Heart left ventricle (tissue), 16 donors: ENCODE results near the gene MRPL50. TPM values are rescaled to one million over a fixed set of nuclear protein-coding genes. Genes with fewer than 3 reads are reported as not detected.
A peak's percentile ranks its signal among the peaks of the same experiment; 100 is the strongest.

Experiments used
- ATAC-seq, 4 donors: fragments of 200-7000 bp; cut with Tn5 transposase; one replicate each; pipeline ENCODE4 v1.9.1; 2020 to 2022; ENCODE audit warnings: moderate library complexity in 4 of 4, mild to moderate bottlenecking in 3 of 4, moderate number of reproducible peaks in 1 of 4
- DNase-seq, 5 donors: peaks; one replicate each; pipeline ENCODE4 v3.0.0-alpha.2; 2020
- H3K27ac ChIP-seq, 12 donors: fragments of 200-600 bp; sonication (generic) in 4 of 12; one replicate each; pipeline versions ENCODE4 v1.5.0 to v1.8.0; 2016 to 2022; ENCODE audit warnings: mild to moderate bottlenecking in 2 of 12
- H3K27me3 ChIP-seq, 9 donors: fragments of 200-600 bp; sonication (generic) in 2 of 9; one replicate each; pipeline versions ENCODE4 v1.5.1 to v1.8.0; 2016 to 2022; ENCODE audit warnings: mild to moderate bottlenecking in 3 of 9
- H3K36me3 ChIP-seq, 9 donors: fragments of 200-600 bp; sonication (generic) in 2 of 9; one replicate each; pipeline versions ENCODE4 v1.5.0 to v1.8.0; 2018 to 2022; ENCODE audit warnings: mild to moderate bottlenecking in 2 of 9
- H3K4me1 ChIP-seq, 12 donors: fragments of 200-600 bp; sonication (generic) in 4 of 12; one replicate each; pipeline versions ENCODE4 v1.5.0 to v1.8.0; 2016 to 2022; ENCODE audit warnings: mild to moderate bottlenecking in 3 of 12
- H3K4me3 ChIP-seq, 12 donors: fragments of 200-600 bp; sonication (generic) in 4 of 12; one replicate each; pipeline versions ENCODE4 v1.5.0 to v1.8.0; 2017 to 2022; ENCODE audit warnings: mild to moderate bottlenecking in 9 of 12, moderate library complexity in 4 of 12
- H3K9me3 ChIP-seq, 12 donors: fragments of 200-600 bp; sonication (generic) in 4 of 12; one replicate each; pipeline versions ENCODE4 v1.5.0 to v1.8.0; 2016 to 2022; ENCODE audit warnings: mild to moderate bottlenecking in 1 of 12
- POLR2A ChIP-seq, 2 donors: fragments of 450-650 bp; IDR thresholded peaks; one replicate each; pipeline ENCODE4 v1.6.1; 2017; ENCODE audit warnings: antibody characterized with exemption in 2 of 2, mild to moderate bottlenecking in 2 of 2, moderate library complexity in 2 of 2
- WGBS, 4 donors: extraction: QIAGEN DNeasy Blood & Tissue Kit in 2 of 4; methylation state at CpG; one replicate each; pipeline versions ENCODE4 v1.1.5 to v1.1.7; 2013 to 2018; 5-methylcytosine and 5-hydroxymethylcytosine counted together
- intact Hi-C, 10 donors: fragments of 100-400 bp; cut with DNase I; formaldehyde crosslinking; loops; one replicate each; pipeline versions ENCODE4 v1.11.1 to v1.14.2; 2022
- long read RNA-seq, 3 donors: library from polyadenylated mRNA; unstranded; transcript quantifications; one replicate each; pipeline ENCODE4 v2.0.0, GENCODE V29; 2020 to 2021
- polyA plus RNA-seq, 2 donors: library from polyadenylated mRNA; stranded (reverse); fragments of 200-250 nt; gene quantifications; one replicate each; pipeline ENCODE4 v1.2.3, GENCODE V29; 2013
- total RNA-seq, 9 donors: library from RNA; depleted of rRNA in 2 of 9; stranded (reverse); fragments of >200 nt in 2 of 9; fragmentation: NEBNext Ultra II Directional in 3 of 9; extraction: Animal tissue kit (Norgen Biotek cat#: 25700) in 3 of 9; gene quantifications; one replicate each; pipeline versions ENCODE4 v1.1.0 to v1.2.4, GENCODE V29; 2016 to 2023
- TF ChIP-seq, protein P1 (sequence below), 12 donors: fragments of 200-600 bp; sonication (generic) in 4 of 12; IDR thresholded peaks; one replicate each; pipeline versions ENCODE4 v1.5.0 to v1.8.0; 2018 to 2022; ENCODE audit warnings: antibody characterized with exemption in 12 of 12, mild to moderate bottlenecking in 5 of 12
- donor health status: ischemic (EF 13 %, LVEDD 7.1; RV severe dilation, severe dysfunction).
- donor health status: healthy with polysubstance abuse.
- donor health status: DM: no; HTN: yes; CAD: no.
- donor health status: DM: no; HTN: no; CAD: no.
- donor health status: ischemic (EF 25% LVEDD 6.9; RV normal size, moderate dysfunction).
- donor health status: ischemic (EF 25% LVEDD 5.7; RV mildly dilated, moderate dysfunction).
- donor health status: healthy.
- donor health status: DM: yes; HTN: yes; CAD: no.
- donor health status: ischemic (EF 35%, LVEDD 5.7; RV mildly dilated, moderate dysfunction).
- donor health status: nonischemic (EF 11% LVEDD 7.7; RV severe dilation, severe dysfunction).
- donor health status: DM: yes; HTN: yes; CAD: no.
- donor health status: PGD.
- donor health status: ischemic (EF 29% LVEDD 5.4; RV normal size, mild dysfunction).
- donor health status: nonischemic (EF 23%, LVEDD 6.1; RV moderate dilation, normal function).

MRPL50 gene
- total RNA-seq (10 to 100 TPM; 12.3 to 18.3 (median 15.6) TPM), polyA plus RNA-seq (10 to 100 TPM; 14.1 to 15.2 TPM)
- long read RNA-seq, donor 1, transcript MRPL50-201 (2 exons, 3,332 nt): major isoform, 38 of 39 reads
- long read RNA-seq, donor 1, partial matches to known transcripts: 0 of 39 reads
- long read RNA-seq, donor 1, other reads (novel, unspliced or antisense): 1 of 39 reads
- long read RNA-seq, donor 2, transcript MRPL50-201 (2 exons, 3,332 nt): major isoform, 101 of 106 reads
- long read RNA-seq, donor 2, partial matches to known transcripts: 5 of 106 reads
- long read RNA-seq, donor 2, other reads (novel, unspliced or antisense): 0 of 106 reads
- long read RNA-seq, donor 3, transcript MRPL50-201 (2 exons, 3,332 nt): major isoform, 34 of 36 reads
- long read RNA-seq, donor 3, partial matches to known transcripts: 0 of 36 reads
- long read RNA-seq, donor 3, other reads (novel, unspliced or antisense): 2 of 36 reads

DNA sequence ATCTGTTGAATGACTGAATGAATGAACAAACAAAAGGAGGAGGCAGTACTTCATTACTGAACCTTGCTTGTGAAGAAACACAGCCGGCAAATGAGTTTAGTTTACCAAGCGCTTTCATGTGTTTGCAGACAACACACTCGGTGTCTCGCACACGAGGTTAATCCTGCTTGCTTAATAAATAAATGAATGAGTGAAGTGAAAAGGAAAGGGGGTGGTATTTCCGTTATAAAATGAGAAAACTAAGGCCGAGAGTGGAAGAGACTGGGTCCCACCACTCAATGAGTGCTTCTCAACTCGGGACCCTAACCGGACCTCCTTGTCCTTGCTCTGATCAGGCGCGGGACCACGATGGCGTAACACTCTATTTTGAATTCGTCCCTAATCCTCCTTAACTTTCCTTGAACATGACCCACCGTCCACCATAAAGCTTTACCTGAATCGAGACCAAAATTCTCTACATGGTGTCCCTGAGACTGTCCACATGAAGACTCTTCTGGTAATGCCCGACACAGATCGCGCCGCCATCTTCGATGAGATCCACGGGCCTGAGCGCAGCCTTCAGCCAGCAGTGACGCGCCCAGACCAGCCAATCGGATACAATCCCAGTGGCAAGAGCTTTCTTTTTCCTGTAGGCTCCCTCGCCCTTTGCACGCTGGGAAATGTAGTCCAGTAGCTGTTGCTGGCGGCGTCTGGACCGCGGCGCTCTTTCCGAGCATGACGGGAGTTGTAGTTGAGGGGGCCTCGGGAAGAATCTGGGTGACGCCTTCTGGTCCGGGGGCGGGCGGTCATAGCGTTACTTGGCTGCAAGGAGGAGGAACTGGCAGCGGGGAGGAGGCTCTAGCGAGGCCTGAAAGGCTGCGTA is at the start of gene MRPL50, which contains the start of gene ZNF189:
Gene MRPL50 (minus strand): TSS at position 551 of the 862 bp plus-strand sequence. CDS start 26 bp downstream, at position 525.
Gene ZNF189 (plus strand): TSS at position 784 of the 862 bp plus-strand sequence. CDS start 306 bp downstream, outside the sequence.
- DNase-seq (peak; percentile 97 to 99 (median 99)), ATAC-seq (peak; percentile 96 to 99 (median 98))
- Histone ChIP-seq H3K27me3 (no peaks in the 10 kb centered on the region), H3K9me3 (peaks cover 0 to 29% (median 3%) of the 10 kb centered on the region in 12 donors), H3K36me3 (peaks cover 3 to 43% (median 33%) of the 10 kb centered on the region in 9 donors), H3K27ac (peak within 1 kb of the TSS; percentile 82 to 95 (median 91)), H3K4me3 (peak within 1 kb of the TSS; percentile 37 to 86 (median 77)), H3K4me1 (peaks cover 10 to 57% (median 34%) of the 10 kb centered on the region in 12 donors)
- 0 to 1% (median 0%) methylated on average over 41 to 44 of the region's 44 CpGs for WGBS, 4 donors
- peak in 1 of 2 donors; percentile 82 for TF ChIP-seq POLR2A (IDR thresholded peaks at IDR 0.05)
- TF ChIP-seq, protein P1, sequence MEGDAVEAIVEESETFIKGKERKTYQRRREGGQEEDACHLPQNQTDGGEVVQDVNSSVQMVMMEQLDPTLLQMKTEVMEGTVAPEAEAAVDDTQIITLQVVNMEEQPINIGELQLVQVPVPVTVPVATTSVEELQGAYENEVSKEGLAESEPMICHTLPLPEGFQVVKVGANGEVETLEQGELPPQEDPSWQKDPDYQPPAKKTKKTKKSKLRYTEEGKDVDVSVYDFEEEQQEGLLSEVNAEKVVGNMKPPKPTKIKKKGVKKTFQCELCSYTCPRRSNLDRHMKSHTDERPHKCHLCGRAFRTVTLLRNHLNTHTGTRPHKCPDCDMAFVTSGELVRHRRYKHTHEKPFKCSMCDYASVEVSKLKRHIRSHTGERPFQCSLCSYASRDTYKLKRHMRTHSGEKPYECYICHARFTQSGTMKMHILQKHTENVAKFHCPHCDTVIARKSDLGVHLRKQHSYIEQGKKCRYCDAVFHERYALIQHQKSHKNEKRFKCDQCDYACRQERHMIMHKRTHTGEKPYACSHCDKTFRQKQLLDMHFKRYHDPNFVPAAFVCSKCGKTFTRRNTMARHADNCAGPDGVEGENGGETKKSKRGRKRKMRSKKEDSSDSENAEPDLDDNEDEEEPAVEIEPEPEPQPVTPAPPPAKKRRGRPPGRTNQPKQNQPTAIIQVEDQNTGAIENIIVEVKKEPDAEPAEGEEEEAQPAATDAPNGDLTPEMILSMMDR (IDR thresholded peaks at IDR 0.05): no peak
- intact Hi-C loops: loop anchor here in 7 of 10 donors (2.0 to 10.0 kb wide), 7 partner anchors 47 to 1303 kb away; partner anchors contain the start of genes RNF20 (in 4 of the 7), ERP44 (in 1 of the 7) and INVS (in 1 of the 7)

DNA sequence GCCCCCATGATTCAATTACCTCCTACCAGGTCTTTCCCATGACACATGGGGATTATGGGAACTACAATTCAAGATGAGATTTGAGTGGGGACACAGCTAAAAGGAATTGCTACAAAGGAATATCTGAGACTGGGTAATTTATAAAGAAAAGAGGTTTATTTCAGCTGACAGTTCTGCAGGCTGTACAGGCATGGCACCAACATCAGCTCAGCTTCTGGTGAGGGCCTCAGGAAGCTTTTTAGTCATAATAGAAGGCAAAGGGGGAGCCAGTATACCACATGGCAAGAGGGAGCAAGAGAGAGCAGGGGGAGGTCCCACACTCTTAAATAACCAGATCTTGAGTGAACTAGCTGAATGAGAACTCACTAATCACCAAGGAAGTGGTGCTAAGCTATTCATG is 48.3 kb upstream of the MRPL50 start:
- H3K36me3 ChIP-seq: no peaks in the 10 kb centered on the region
- H3K4me3 ChIP-seq: no peak overlapping the region
- ATAC-seq (no peak), DNase-seq (no peak)
- no peak for TF ChIP-seq POLR2A (IDR thresholded peaks at IDR 0.05)
- TF ChIP-seq, protein P1 (IDR thresholded peaks at IDR 0.05): no peak
- H3K4me1 ChIP-seq: peaks cover 0 to 24% (median 1%) of the 10 kb centered on the region in 12 donors
- peaks cover 0 to 16% (median 0%) of the 10 kb centered on the region in 9 donors for H3K27me3 ChIP-seq
- no peak overlapping the region for H3K27ac ChIP-seq
- H3K9me3 ChIP-seq: no peaks in the 10 kb centered on the region
- intact Hi-C loops: loop anchor here in 3 of 10 donors (5.0 to 10.0 kb wide), 2 partner anchors 49 to 52 kb away; partner anchors contain the start of genes MRPL50 (in 3 of the 3) and ZNF189 (in 3 of the 3)

DNA sequence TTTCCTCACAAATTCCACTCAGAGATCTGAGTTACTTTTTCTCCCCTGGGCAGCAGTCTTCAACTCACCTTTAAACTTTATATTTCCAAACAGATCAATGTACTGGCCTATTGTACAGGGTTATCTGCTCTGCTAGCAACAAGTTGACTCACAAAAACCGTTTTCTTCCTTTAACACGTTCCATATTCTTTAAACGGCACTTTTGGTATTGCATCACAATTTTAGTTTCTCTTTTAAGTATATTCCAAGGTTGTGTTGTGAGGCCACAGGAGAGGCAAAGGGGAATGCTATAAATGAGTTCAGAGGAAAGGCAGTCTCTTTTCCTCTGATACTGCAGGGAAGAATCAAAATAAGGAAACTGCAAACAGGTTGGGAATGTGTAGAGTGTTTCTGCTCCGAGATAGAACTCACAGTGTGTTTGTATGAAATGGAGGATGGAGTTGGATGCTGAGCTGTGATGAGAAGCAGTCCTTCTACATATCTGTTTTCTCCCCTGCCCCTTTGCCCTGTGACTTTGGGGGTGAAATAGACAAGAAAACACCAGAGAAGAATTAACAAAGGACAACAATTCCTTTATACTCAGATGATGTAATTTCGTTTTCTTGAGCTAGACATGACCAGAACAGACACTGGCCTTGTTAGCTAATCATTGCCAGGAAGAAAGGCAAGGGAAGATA is 47.1 kb upstream of the MRPL50 start:
- no peaks in the 10 kb centered on the region for H3K9me3 ChIP-seq
- H3K27ac ChIP-seq: no peak overlapping the region
- H3K4me1 ChIP-seq: peaks cover 0 to 18% (median 1%) of the 10 kb centered on the region in 12 donors
- no peak for ATAC-seq
- no peaks in the 10 kb centered on the region for H3K36me3 ChIP-seq
- intact Hi-C loops: loop anchor here in 3 of 10 donors (5.0 to 10.0 kb wide), 2 partner anchors 48 to 51 kb away; partner anchors contain the start of genes MRPL50 (in 3 of the 3) and ZNF189 (in 3 of the 3)
- no peak for DNase-seq
- 57 to 64% (median 61%) methylated on average over 5 of the region's 5 CpGs for WGBS, 4 donors
- TF ChIP-seq, protein P1 (IDR thresholded peaks at IDR 0.05): no peak
- no peak overlapping the region for H3K4me3 ChIP-seq
- H3K27me3 ChIP-seq: peaks cover 0 to 13% (median 0%) of the 10 kb centered on the region in 9 donors
